Duodenal mucosa (tissue), 2 donors: ENCODE results near the gene SLC26A4.

Experiments used
- H3K27ac ChIP-seq: one replicate; pipeline ENCODE4 v1.7.0; 2013; ENCODE audit warnings: low read depth, low read length
- H3K27me3 ChIP-seq, 2 donors: one replicate each; pipeline ENCODE4 v1.7.0; 2013; ENCODE audit warnings: low read length in 2 of 2, control low read depth in 1 of 2; ENCODE audit not compliant: insufficient read depth in 2 of 2, control insufficient read depth in 1 of 2
- H3K36me3 ChIP-seq, 2 donors: one replicate each; pipeline ENCODE4 v1.7.0; 2013; ENCODE audit warnings: low read length in 2 of 2, control low read depth in 1 of 2; ENCODE audit not compliant: insufficient read depth in 2 of 2, control insufficient read depth in 1 of 2
- H3K4me1 ChIP-seq, 2 donors: one replicate each; pipeline ENCODE4 v1.7.0; 2013; ENCODE audit warnings: low read length in 2 of 2, control low read depth in 1 of 2; ENCODE audit not compliant: insufficient read depth in 2 of 2, control insufficient read depth in 1 of 2
- H3K4me3 ChIP-seq, 2 donors: one replicate each; pipeline ENCODE4 v1.7.0; 2013; ENCODE audit warnings: low read length in 2 of 2, low read depth in 1 of 2
- H3K9ac ChIP-seq, 2 donors: one replicate each; pipeline ENCODE4 v1.7.0; 2013; ENCODE audit warnings: low read length in 2 of 2, low read depth in 1 of 2
- H3K9me3 ChIP-seq, 2 donors: one replicate each; pipeline ENCODE4 v1.7.0; 2013; ENCODE audit warnings: low read length in 2 of 2, control low read depth in 1 of 2; ENCODE audit not compliant: control insufficient read depth in 1 of 2

SLC26A4 gene

DNA sequence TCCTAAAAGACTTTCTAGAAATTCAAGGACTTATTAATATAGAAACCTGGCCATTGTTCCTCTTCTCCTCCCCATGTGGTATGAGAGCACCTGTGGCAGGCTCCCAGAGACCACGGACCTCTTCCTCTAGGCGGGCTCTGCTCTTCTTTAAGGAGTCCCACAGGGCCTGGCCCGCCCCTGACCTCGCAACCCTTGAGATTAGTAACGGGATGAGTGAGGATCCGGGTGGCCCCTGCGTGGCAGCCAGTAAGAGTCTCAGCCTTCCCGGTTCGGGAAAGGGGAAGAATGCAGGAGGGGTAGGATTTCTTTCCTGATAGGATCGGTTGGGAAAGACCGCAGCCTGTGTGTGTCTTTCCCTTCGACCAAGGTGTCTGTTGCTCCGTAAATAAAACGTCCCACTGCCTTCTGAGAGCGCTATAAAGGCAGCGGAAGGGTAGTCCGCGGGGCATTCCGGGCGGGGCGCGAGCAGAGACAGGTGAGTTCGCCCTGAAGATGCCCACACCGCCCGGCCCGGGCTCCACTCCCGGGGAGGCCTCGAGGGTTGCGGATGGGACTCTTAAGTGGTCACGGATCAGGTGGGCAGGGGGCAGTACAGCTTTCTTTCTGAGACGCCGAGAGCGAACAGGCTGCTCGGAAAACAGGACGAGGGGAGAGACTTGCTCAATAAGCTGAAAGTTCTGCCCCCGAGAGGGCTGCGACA lies at the start of gene SLC26A4:
Gene SLC26A4, plus strand, starts transcription at position 448 of the 700 bp plus-strand sequence. CDS start 814 bp downstream, outside the sequence.
- Histone ChIP-seq H3K36me3 (no peaks in the 10 kb centered on the region), H3K4me1 (peaks cover 7 to 17% of the 10 kb centered on the region in 2 donors), H3K9me3 (no peaks in the 10 kb centered on the region), H3K4me3 (peak within 1 kb of the TSS; percentile 63 to 75), H3K27me3 (peaks cover 41 to 52% of the 10 kb centered on the region in 2 donors), H3K9ac (no peak within 1 kb of the TSS), H3K27ac (no peak within 1 kb of the TSS)

GRCh38 chr7:107613439-107613838 lies 47.2 kb upstream of the SLC26A4 start:
- Histone ChIP-seq H3K4me1 (no peaks in the 10 kb centered on the region), H3K9ac (no peak overlapping the region), H3K27ac (no peak overlapping the region), H3K9me3 (no peaks in the 10 kb centered on the region), H3K27me3 (no peaks in the 10 kb centered on the region), H3K4me3 (no peak overlapping the region), H3K36me3 (peaks cover 13 to 28% of the 10 kb centered on the region in 2 donors)

- H3K9me3 ChIP-seq: no peaks in the 10 kb centered on the region
- no peaks in the 10 kb centered on the region for H3K4me1 ChIP-seq
- no peaks in the 10 kb centered on the region for H3K27me3 ChIP-seq
- H3K4me3 ChIP-seq: no peak overlapping the region
- H3K27ac ChIP-seq: no peak overlapping the region
- H3K9ac ChIP-seq: no peak overlapping the region
- peaks cover 13 to 28% of the 10 kb centered on the region in 2 donors for H3K36me3 ChIP-seq
Measured at GRCh38 chr7:107613948-107614347, 46.7 kb upstream of the SLC26A4 start.

- Histone ChIP-seq H3K27ac (no peak overlapping the region), H3K4me1 (no peaks in the 10 kb centered on the region), H3K27me3 (no peaks in the 10 kb centered on the region), H3K9me3 (no peaks in the 10 kb centered on the region), H3K4me3 (no peak overlapping the region), H3K36me3 (peaks cover 13 to 28% of the 10 kb centered on the region in 2 donors), H3K9ac (no peak overlapping the region)
Measured at GRCh38 chr7:107614425-107614824, 46.2 kb upstream of the SLC26A4 start.

GRCh38 chr7:107615910-107616680 lies 44.5 kb upstream of the SLC26A4 start:
- H3K9ac ChIP-seq: no peak overlapping the region
- H3K4me1 ChIP-seq: no peaks in the 10 kb centered on the region
- no peaks in the 10 kb centered on the region for H3K27me3 ChIP-seq
- H3K36me3 ChIP-seq: peaks cover 13 to 33% of the 10 kb centered on the region in 2 donors
- H3K4me3 ChIP-seq: no peak overlapping the region
- no peaks in the 10 kb centered on the region for H3K9me3 ChIP-seq
- H3K27ac ChIP-seq: no peak overlapping the region

DNA sequence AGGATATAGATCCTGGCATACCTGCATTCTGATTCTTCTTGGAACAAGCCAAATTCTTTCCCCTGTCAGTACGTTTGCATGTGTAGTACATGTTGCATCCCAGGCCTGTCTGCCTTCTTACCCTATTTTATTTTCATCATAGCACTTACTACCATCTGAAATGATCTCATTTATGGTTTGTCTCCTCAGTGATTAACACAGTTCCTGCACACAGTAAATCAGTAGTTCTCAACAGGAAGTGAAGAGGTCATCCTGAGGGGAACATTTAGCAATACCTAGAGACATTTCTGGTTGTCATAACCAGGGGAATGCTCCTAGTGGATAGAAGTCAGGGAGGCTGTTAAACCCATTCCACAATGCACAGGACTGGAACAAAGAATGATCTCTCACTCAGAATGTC lies 38.2 kb upstream of the SLC26A4 start:
- Histone ChIP-seq H3K9ac (no peak overlapping the region), H3K9me3 (no peaks in the 10 kb centered on the region), H3K4me3 (no peak overlapping the region), H3K36me3 (peaks cover 0 to 16% of the 10 kb centered on the region in 2 donors), H3K27ac (no peak overlapping the region), H3K27me3 (no peaks in the 10 kb centered on the region), H3K4me1 (no peaks in the 10 kb centered on the region)

DNA sequence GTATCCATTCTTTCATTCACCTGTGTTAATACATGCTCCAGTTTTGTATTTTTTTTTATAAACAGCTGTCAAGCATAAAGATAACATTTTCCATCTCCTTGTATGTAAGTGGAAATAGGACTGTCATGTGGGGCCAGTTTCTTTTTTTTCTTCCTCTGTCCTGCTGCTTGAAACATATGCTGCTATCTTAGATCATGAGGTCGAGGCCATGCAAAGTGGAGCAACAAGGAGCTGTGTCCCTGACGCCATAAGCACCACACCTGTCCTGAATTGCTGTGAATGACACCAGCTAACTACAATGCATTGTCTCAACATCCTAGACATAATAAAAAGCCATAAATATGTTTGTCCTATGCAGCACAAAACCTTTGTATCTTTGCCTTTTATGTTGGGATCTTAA lies 37.7 kb upstream of the SLC26A4 start:
- no peaks in the 10 kb centered on the region for H3K27me3 ChIP-seq
- no peaks in the 10 kb centered on the region for H3K9me3 ChIP-seq
- H3K36me3 ChIP-seq: peaks cover 0 to 16% of the 10 kb centered on the region in 2 donors
- no peak overlapping the region for H3K9ac ChIP-seq
- H3K27ac ChIP-seq: no peak overlapping the region
- H3K4me1 ChIP-seq: no peaks in the 10 kb centered on the region
- no peak overlapping the region for H3K4me3 ChIP-seq

GRCh38 chr7:107627002-107627401 lies 33.6 kb upstream of the SLC26A4 start:
- no peaks in the 10 kb centered on the region for H3K4me1 ChIP-seq
- H3K27me3 ChIP-seq: no peaks in the 10 kb centered on the region
- no peak overlapping the region for H3K9ac ChIP-seq
- peaks cover 0 to 5% of the 10 kb centered on the region in 2 donors for H3K36me3 ChIP-seq
- H3K9me3 ChIP-seq: no peaks in the 10 kb centered on the region
- H3K27ac ChIP-seq: no peak overlapping the region
- no peak overlapping the region for H3K4me3 ChIP-seq

DNA sequence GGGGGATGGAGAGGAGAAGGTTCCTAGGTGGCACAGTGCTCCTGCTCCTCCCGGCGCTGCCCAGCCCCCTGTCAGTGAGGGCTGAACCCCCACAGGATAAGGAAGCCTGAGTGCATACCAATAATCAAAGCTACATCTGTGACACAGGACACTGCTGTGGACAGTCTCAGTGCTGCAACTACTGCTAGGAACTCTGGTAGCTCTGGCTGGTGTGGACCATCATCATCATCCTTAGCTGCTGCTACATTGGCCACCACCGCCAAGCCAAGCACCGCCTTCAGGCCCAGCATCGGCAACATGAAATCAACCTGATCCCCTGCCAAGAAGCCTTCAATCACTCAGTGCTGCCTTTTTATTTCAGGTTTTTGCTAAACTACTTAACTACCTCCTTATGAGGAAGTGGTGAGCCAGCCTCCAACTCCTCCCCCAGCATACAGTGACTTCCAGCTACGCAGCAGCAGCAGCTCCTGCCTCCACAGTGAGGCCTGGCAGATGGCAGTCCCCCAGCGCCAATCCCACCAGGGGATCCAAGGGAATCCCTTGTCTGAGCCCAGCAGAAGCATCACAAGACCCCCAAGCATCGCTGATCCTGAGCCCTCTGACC lies 32.1 kb upstream of the SLC26A4 start:
- no peak overlapping the region for H3K9ac ChIP-seq
- H3K4me3 ChIP-seq: no peak overlapping the region
- no peaks in the 10 kb centered on the region for H3K36me3 ChIP-seq
- H3K27me3 ChIP-seq: no peaks in the 10 kb centered on the region
- H3K4me1 ChIP-seq: no peaks in the 10 kb centered on the region
- H3K9me3 ChIP-seq: no peaks in the 10 kb centered on the region
- no peak overlapping the region for H3K27ac ChIP-seq

GRCh38 chr7:107630342-107630741 lies 30.3 kb upstream of the SLC26A4 start:
- H3K27me3 ChIP-seq: no peaks in the 10 kb centered on the region
- H3K27ac ChIP-seq: no peak overlapping the region
- H3K9me3 ChIP-seq: no peaks in the 10 kb centered on the region
- H3K4me1 ChIP-seq: no peaks in the 10 kb centered on the region
- no peak overlapping the region for H3K9ac ChIP-seq
- no peak overlapping the region for H3K4me3 ChIP-seq
- no peaks in the 10 kb centered on the region for H3K36me3 ChIP-seq
